ENCODE data around the gene ERN1. TPM values are rescaled to one million over a fixed set of nuclear protein-coding genes. Genes with fewer than 3 reads are reported as not detected.
"Not testable (repeated sequence)": the region's sequence is repeated elsewhere in the genome, so short reads cannot be mapped to it uniquely, and the experiment has no call there.

Gene ERN1
- total RNA-seq, 4 donors from 2014 or later, result 4.4 to 56.5 (median 15.0) TPM

DNA sequence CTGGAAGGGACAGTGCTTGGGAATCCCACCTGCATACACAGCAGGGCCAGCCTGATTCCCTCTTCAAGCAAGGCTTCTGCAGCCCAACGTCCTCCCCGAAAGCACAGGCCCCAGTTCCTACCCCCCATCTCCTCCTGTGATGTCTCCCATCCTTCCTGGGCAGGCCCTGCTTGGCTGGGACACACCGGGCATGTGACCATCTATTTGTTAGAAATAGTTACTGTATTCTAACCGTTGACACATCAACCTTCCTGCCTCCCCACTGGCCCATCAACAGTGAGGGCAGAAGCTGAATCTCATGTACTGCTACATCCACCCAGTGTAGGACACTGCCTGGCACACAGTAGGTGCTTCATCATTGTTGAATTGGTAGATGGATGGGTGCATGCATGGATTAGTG lies 121.1 kb downstream of the ERN1 start:
- intact Hi-C loops (cut with DNase I; ENCODE audit: low total_unique reads), result no loop called here
- H3K4me1 ChIP-seq, result no peaks in the 10 kb centered on the region
- no peak overlapping the region for H3K4me3 ChIP-seq
- H3K9me3 ChIP-seq, result no peaks in the 10 kb centered on the region
- DNase-seq, result no peak
- no peaks in the 10 kb centered on the region for H3K36me3 ChIP-seq
- H3K27ac ChIP-seq, result peak overlapping the region in 1 of 2 donors; percentile 46
- no peaks in the 10 kb centered on the region for H3K27me3 ChIP-seq
- TF ChIP-seq POLR2A (IDR thresholded peaks at IDR 0.05) (no peak), CTCF (IDR thresholded peaks at IDR 0.05) (no peak)

DNA sequence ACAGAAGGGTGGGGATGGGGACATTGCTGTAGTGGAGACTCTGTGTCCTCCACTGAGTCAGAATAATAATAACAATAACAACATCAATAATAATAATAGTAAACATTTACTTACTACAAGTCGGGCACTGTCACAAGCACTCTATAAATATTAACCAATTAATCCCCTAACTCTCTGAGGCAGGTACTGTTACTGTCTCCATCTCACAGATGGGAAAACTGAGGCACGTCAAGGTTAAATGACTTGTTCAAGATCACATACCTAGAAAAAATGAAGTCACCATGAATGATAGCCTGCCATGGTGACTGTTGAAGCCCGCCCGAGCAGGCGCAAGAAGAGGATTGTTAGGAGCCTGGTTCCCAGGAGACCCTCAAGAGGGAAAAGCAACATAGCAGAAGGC lies 121.6 kb downstream of the ERN1 start:
- intact Hi-C loops (cut with DNase I; ENCODE audit: low total_unique reads), result no loop called here
- TF ChIP-seq CTCF (IDR thresholded peaks at IDR 0.05) (no peak), POLR2A (IDR thresholded peaks at IDR 0.05) (no peak)
- H3K27me3 ChIP-seq, result no peaks in the 10 kb centered on the region
- no peaks in the 10 kb centered on the region for H3K9me3 ChIP-seq
- DNase-seq, result no peak
- no peak overlapping the region for H3K4me3 ChIP-seq
- H3K36me3 ChIP-seq, result no peaks in the 10 kb centered on the region
- peak overlapping the region; percentile 36 to 46 for H3K27ac ChIP-seq
- H3K4me1 ChIP-seq, result no peaks in the 10 kb centered on the region

- intact Hi-C loops (cut with DNase I; ENCODE audit: low total_unique reads), result no loop called here
Observed at GRCh38 chr17:64007838-64008282, 122.1 kb downstream of the ERN1 start.

DNA sequence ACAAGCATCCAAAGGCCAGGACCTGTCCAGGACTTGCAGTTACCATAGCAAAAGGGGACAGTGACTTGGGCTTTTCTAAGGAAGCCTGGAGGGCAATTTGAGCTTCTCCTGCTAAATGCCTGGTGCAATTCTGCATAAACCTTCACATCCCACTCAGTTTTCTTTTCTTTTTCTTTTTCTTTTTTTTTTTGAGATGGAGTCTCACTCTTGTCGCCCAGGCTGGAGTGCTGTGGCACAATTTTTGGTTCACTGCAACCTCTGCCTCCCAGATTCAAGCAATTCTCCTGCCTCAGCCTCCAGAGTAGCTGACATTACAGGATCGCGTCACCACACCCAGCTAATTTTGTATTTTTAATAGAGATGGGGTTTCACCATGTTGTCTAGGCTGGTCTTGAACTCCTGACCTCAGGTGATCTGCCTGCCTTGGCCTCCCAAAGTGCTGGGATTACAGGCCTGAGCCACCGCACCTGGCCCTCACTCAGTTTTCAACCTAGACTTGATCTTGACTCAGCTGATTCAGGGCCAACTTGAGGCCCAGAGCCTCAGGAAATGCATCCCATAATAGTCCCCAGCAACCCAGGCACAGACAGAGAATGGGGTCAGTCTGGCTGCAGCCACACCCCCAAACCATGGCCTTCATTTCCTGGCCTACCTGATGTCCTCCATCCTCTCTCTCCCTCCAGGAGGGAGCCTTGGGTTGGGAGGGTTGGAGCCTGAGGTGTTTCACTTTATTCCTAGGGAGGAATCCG lies 122.7 kb downstream of the ERN1 start:
- H3K9me3 ChIP-seq; H3K36me3 ChIP-seq; intact Hi-C loops (cut with DNase I; ENCODE audit: low total_unique reads); H3K4me3 ChIP-seq; H3K27me3 ChIP-seq; H3K4me1 ChIP-seq: not testable (repeated sequence)
- peak overlapping the region; percentile 36 to 46 for H3K27ac ChIP-seq
- DNase-seq, result peak in 1 of 2 donors; percentile 32

More at GRCh38 chr17:64007838-64008282, 122.1 kb downstream of the ERN1 start:
- Histone ChIP-seq H3K4me3 (no peak overlapping the region), H3K9me3 (no peaks in the 10 kb centered on the region), H3K36me3 (no peaks in the 10 kb centered on the region), H3K27me3 (no peaks in the 10 kb centered on the region), H3K27ac (peak overlapping the region; percentile 36 to 46), H3K4me1 (no peaks in the 10 kb centered on the region)
- DNase-seq, result no peak
- TF ChIP-seq POLR2A (IDR thresholded peaks at IDR 0.05) (no peak), CTCF (IDR thresholded peaks at IDR 0.05) (no peak)

GRCh38 chr17:64006361-64007088 lies 123.4 kb downstream of the ERN1 start:
- H3K27me3 ChIP-seq, result no peaks in the 10 kb centered on the region
- peak in 1 of 2 donors; percentile 7 for TF ChIP-seq POLR2A (IDR thresholded peaks at IDR 0.05)
- TF ChIP-seq CTCF (IDR thresholded peaks at IDR 0.05), result no peak
- DNase-seq, result peak in 1 of 2 donors; percentile 68
- no peaks in the 10 kb centered on the region for H3K36me3 ChIP-seq
- H3K4me3 ChIP-seq, result no peak overlapping the region
- H3K27ac ChIP-seq, result peak overlapping the region; percentile 67 to 73
- H3K4me1 ChIP-seq, result no peaks in the 10 kb centered on the region
- no peaks in the 10 kb centered on the region for H3K9me3 ChIP-seq
- intact Hi-C loops (cut with DNase I; ENCODE audit: low total_unique reads), result no loop called here
